Measurements from ENCODE around the gene MLPH. TPM values are rescaled to one million over a fixed set of nuclear protein-coding genes. Genes with fewer than 3 reads are reported as not detected.

MLPH gene
- total RNA-seq, 1 experiment from 2014 or later: 237 TPM

DNA sequence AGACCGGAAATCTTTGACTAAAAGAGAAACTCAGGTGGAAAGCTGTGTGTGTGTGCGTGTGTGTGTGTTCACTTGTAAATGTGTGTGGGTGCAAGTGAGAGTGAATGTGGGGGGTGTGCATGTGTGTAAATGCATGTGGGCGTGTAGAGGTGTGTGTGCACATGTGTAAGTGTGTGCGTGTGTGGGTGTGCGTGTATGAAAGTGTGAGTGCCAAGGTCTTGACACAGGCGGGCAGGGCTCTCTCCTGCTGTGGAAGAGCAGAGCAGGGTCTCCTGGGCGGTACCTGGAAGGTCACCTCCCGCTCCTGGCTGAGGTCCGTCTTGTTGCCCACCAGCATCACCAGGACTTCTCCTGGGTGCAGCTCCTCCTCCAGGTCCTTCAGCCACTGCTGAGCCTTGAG lies 89.9 kb downstream of the MLPH start:
- ChIA-PET CTCF (no interaction called here), POLR2A (ENCODE audit: unreplicated experiment) (no interaction called here)
- Histone ChIP-seq H3K9me2 (ENCODE audit: insufficient read depth) (no peaks in the 10 kb centered on the region), H3K27ac (no peak overlapping the region), H3K36me3 (ENCODE audit: low read depth) (no peaks in the 10 kb centered on the region), H3K4me1 (replicated peaks; ENCODE audit: insufficient read depth) (peaks cover 5% of the 10 kb centered on the region; the same call in 1 of the 2 replicates), H3K27me3 (ENCODE audit: insufficient read depth, low read depth) (no peaks in the 10 kb centered on the region), H4K20me1 (ENCODE audit: insufficient read depth) (no peaks in the 10 kb centered on the region), H3K79me2 (ENCODE audit: low read depth) (no peaks in the 10 kb centered on the region), H2AFZ (no peak overlapping the region), H3K4me2 (no peak overlapping the region), H3F3A (ENCODE audit: insufficient read depth, low read depth) (peaks cover 2% of the 10 kb centered on the region; the same call in 1 of the 2 replicates), H3K4me3 (no peak overlapping the region), H3K9me3 (ENCODE audit: insufficient read depth, low read depth) (no peaks in the 10 kb centered on the region)
- no TSS peak for BruUV-seq (replicated peaks)
- no peak for DNase-seq
- intact Hi-C loops (cut with micrococcal nuclease; ENCODE audit: unreplicated experiment): no loop called here
- TF ChIP-seq CTCF (conservative IDR thresholded peaks at IDR 0.05) (no peak), EZH2 (IDR thresholded peaks at IDR 0.05; ENCODE audit: low read depth) (no peak)

DNA sequence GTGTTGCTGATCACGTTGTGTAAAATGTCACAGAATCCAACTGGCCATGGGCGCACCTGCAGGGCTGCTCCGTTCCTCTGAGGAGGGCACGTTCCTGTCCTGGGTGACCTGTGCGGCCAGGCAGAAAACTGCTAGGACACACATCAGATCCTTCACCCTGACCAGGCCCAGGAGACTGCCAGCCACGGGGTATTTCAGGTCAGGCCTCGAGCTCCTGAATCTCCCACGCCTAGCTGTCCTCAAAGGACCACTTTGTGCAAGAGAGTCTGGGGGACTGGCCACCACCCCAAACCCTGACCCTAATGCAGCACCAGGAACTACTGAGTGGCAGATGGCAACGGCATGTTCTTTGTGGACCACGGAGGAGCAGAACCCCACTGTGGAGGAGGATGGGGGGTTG lies 90.4 kb downstream of the MLPH start:
- no peaks in the 10 kb centered on the region for H3K79me2 ChIP-seq (ENCODE audit: low read depth)
- no peaks in the 10 kb centered on the region for H3K27me3 ChIP-seq (ENCODE audit: insufficient read depth, low read depth)
- ChIA-PET POLR2A (ENCODE audit: unreplicated experiment) (no interaction called here), CTCF (no interaction called here)
- H2AFZ ChIP-seq: no peak overlapping the region
- intact Hi-C loops (cut with micrococcal nuclease; ENCODE audit: unreplicated experiment): no loop called here
- no peaks in the 10 kb centered on the region for H3K9me3 ChIP-seq (ENCODE audit: insufficient read depth, low read depth)
- H3K4me3 ChIP-seq: no peak overlapping the region
- TF ChIP-seq EZH2 (IDR thresholded peaks at IDR 0.05; ENCODE audit: low read depth) (no peak), CTCF (conservative IDR thresholded peaks at IDR 0.05) (no peak)
- no peak overlapping the region for H3K27ac ChIP-seq
- peaks cover under 1% of the 10 kb centered on the region; the same call in 1 of the 2 replicates for H4K20me1 ChIP-seq (ENCODE audit: insufficient read depth)
- BruUV-seq (replicated peaks): no TSS peak
- H3K4me2 ChIP-seq: no peak overlapping the region
- H3K4me1 ChIP-seq (replicated peaks; ENCODE audit: insufficient read depth): peaks cover under 1% of the 10 kb centered on the region; the same call in 1 of the 2 replicates
- peaks cover 2% of the 10 kb centered on the region; the same call in 1 of the 2 replicates for H3F3A ChIP-seq (ENCODE audit: insufficient read depth, low read depth)
- DNase-seq: no peak
- H3K9me2 ChIP-seq (ENCODE audit: insufficient read depth): no peaks in the 10 kb centered on the region
- no peaks in the 10 kb centered on the region for H3K36me3 ChIP-seq (ENCODE audit: low read depth)

GRCh38 chr2:237577956-237578870 lies 91.2 kb downstream of the MLPH start:
- TF ChIP-seq CTCF (conservative IDR thresholded peaks at IDR 0.05) (no peak), EZH2 (IDR thresholded peaks at IDR 0.05; ENCODE audit: low read depth) (no peak)
- H3K4me3 ChIP-seq: no peak overlapping the region
- CTCF ChIA-PET: no interaction called here
- no peaks in the 10 kb centered on the region for H3K9me3 ChIP-seq (ENCODE audit: insufficient read depth, low read depth)
- DNase-seq: no peak
- H3K9me2 ChIP-seq (ENCODE audit: insufficient read depth): no peaks in the 10 kb centered on the region
- POLR2A ChIA-PET (ENCODE audit: unreplicated experiment): no interaction called here
- no peak overlapping the region for H2AFZ ChIP-seq
- no peaks in the 10 kb centered on the region for H3K4me1 ChIP-seq (replicated peaks; ENCODE audit: insufficient read depth)
- intact Hi-C loops (cut with micrococcal nuclease; ENCODE audit: unreplicated experiment): no loop called here
- no peak overlapping the region for H3K4me2 ChIP-seq
- no peak overlapping the region for H3K27ac ChIP-seq
- no peaks in the 10 kb centered on the region for H3K79me2 ChIP-seq (ENCODE audit: low read depth)
- no peaks in the 10 kb centered on the region for H3K27me3 ChIP-seq (ENCODE audit: insufficient read depth, low read depth)
- H3F3A ChIP-seq (ENCODE audit: insufficient read depth, low read depth): no peaks in the 10 kb centered on the region
- BruUV-seq (replicated peaks): no TSS peak
- H3K36me3 ChIP-seq (ENCODE audit: low read depth): no peaks in the 10 kb centered on the region
- H4K20me1 ChIP-seq (ENCODE audit: insufficient read depth): peaks cover 3% of the 10 kb centered on the region; the same call in 1 of the 2 replicates

Measured in PC-9 (cell line).